Endodermal cell (in vitro differentiated cells): Measurements from ENCODE around the gene ZDHHC16. TPM values are rescaled to one million over a fixed set of nuclear protein-coding genes. Genes with fewer than 3 reads are reported as not detected.

Source experiments
- DNase-seq: peaks from one replicate; pipeline ENCODE4 v3.0.0-alpha.2; 2017
- H3K27ac ChIP-seq: 2 replicates; pipeline ENCODE4 v1.5.1; 2013; ENCODE audit warnings: mild to moderate bottlenecking, low read depth, low read length, moderate library complexity
- H3K27me3 ChIP-seq: 2 replicates; pipeline ENCODE4 v1.6.1; 2013; ENCODE audit warnings: mild to moderate bottlenecking, low read length, moderate library complexity; ENCODE audit not compliant: insufficient read depth, control insufficient read depth, poor library complexity, severe bottlenecking
- H3K36me3 ChIP-seq: 2 replicates; pipeline ENCODE4 v1.7.0; 2013; ENCODE audit warnings: mild to moderate bottlenecking, low read length, moderate library complexity; ENCODE audit not compliant: control insufficient read depth, insufficient read depth
- H3K4me1 ChIP-seq: one replicate; pipeline ENCODE4 v1.7.0; 2013; ENCODE audit warnings: low read length; ENCODE audit not compliant: control insufficient read depth, insufficient read depth
- H3K4me3 ChIP-seq: 2 replicates; pipeline ENCODE4 v1.5.1; 2013; ENCODE audit warnings: mild to moderate bottlenecking, low read length, moderate library complexity
- H3K9ac ChIP-seq: 2 replicates; pipeline ENCODE4 v1.6.1; 2013; ENCODE audit warnings: mild to moderate bottlenecking, low read length, moderate library complexity; ENCODE audit not compliant: poor library complexity, severe bottlenecking; ENCODE audit errors: extremely low read depth
- H3K9me3 ChIP-seq: 2 replicates; pipeline ENCODE4 v1.6.1; 2013; ENCODE audit warnings: mild to moderate bottlenecking, low read length, moderate library complexity; ENCODE audit not compliant: control insufficient read depth
- H3K27ac Mint-ChIP-seq: 2 replicates; pipeline ENCODE4 v1.8.0; 2020; ENCODE audit warnings: mixed read lengths
- H3K27me3 Mint-ChIP-seq: 2 replicates; pipeline ENCODE4 v1.8.0; 2021; ENCODE audit warnings: mild to moderate bottlenecking, mixed read lengths; ENCODE audit not compliant: insufficient read depth
- H3K36me3 Mint-ChIP-seq: 2 replicates; pipeline ENCODE4 v1.8.0; 2020; ENCODE audit warnings: low read depth, mixed read lengths
- H3K4me1 Mint-ChIP-seq: 2 replicates; pipeline ENCODE4 v1.8.0; 2020; ENCODE audit warnings: mixed read lengths
- H3K4me3 Mint-ChIP-seq: 2 replicates; pipeline ENCODE4 v1.8.0; 2020; ENCODE audit warnings: mild to moderate bottlenecking, moderate library complexity, mixed read lengths
- H3K9me3 Mint-ChIP-seq: 2 replicates; pipeline ENCODE4 v1.8.0; 2020; ENCODE audit warnings: mild to moderate bottlenecking, mixed read lengths
- CTCF ChIP-seq: fragments of 200-600 bp; sonication (generic); conservative IDR thresholded peaks from 2 replicates; pipeline ENCODE4 v1.5.0; 2021; ENCODE audit warnings: antibody characterized with exemption, mild to moderate bottlenecking
- WGBS, 2 experiments: methylation state at CpG; one replicate each; pipeline versions ENCODE4 v1.1.5 to v1.1.7; 2013; ENCODE audit warnings: missing lambda C conversion rate in 2 of 2, mixed read lengths in 1 of 2; ENCODE audit not compliant: insufficient coverage in 1 of 2, insufficient read length in 1 of 2; 5-methylcytosine and 5-hydroxymethylcytosine counted together
- total RNA-seq, 2 donors: library from RNA; stranded (reverse); fragmentation: NEBNext Ultra II Directional in 1 of 2; extraction: Animal tissue kit (Norgen Biotek cat#: 25700) in 1 of 2; gene quantifications; 2 replicates in 1 of 2; 3 replicates in 1 of 2; pipeline ENCODE4 v1.2.1, GENCODE V29; 2021

The ZDHHC16 gene
- total RNA-seq, 2 donors from 2014 or later: 44.5 to 53.6 TPM

- WGBS, 2 experiments: 88 to 93% methylated on average over 1 of the region's 1 CpG
- Mint-ChIP-seq H3K27ac (peak overlapping the region; percentile 19), H3K4me1 (peaks cover 6% of the 10 kb centered on the region), H3K9me3 (no peaks in the 10 kb centered on the region), H3K4me3 (no peak overlapping the region), H3K27me3 (no peaks in the 10 kb centered on the region), H3K36me3 (peaks cover 31% of the 10 kb centered on the region)
- no peak overlapping the region for H3K9ac ChIP-seq
- no peaks in the 10 kb centered on the region for H3K4me1 ChIP-seq
- H3K27me3 ChIP-seq: no peaks in the 10 kb centered on the region
- no peak overlapping the region for H3K4me3 ChIP-seq
- TF ChIP-seq CTCF: no peak
- peaks cover 54% of the 10 kb centered on the region for H3K36me3 ChIP-seq
- no peak for DNase-seq
- no peaks in the 10 kb centered on the region for H3K9me3 ChIP-seq
- H3K27ac ChIP-seq: no peak overlapping the region
These were observed 36.4 kb downstream of the ZDHHC16 start for GRCh38 chr10:97482381-97482780.

- Histone ChIP-seq H3K4me3 (no peak overlapping the region), H3K4me1 (no peaks in the 10 kb centered on the region), H3K9me3 (no peaks in the 10 kb centered on the region), H3K9ac (no peak overlapping the region), H3K36me3 (peaks cover 48% of the 10 kb centered on the region), H3K27me3 (no peaks in the 10 kb centered on the region), H3K27ac (no peak overlapping the region)
- peaks cover 28% of the 10 kb centered on the region for H3K36me3 Mint-ChIP-seq
- 92 to 100% methylated on average over 2 to 3 of the region's 3 CpGs for WGBS, 2 experiments
- H3K4me1 Mint-ChIP-seq: peaks cover 6% of the 10 kb centered on the region
- H3K9me3 Mint-ChIP-seq: no peaks in the 10 kb centered on the region
- DNase-seq: no peak
- no peak for TF ChIP-seq CTCF
- H3K27me3 Mint-ChIP-seq: no peaks in the 10 kb centered on the region
- peak overlapping the region; percentile 64 for H3K27ac Mint-ChIP-seq
- no peak overlapping the region for H3K4me3 Mint-ChIP-seq
These were observed 37.5 kb downstream of the ZDHHC16 start for GRCh38 chr10:97483506-97483905.

GRCh38 chr10:97483921-97484320 lies 37.9 kb downstream of the ZDHHC16 start:
- no peak for DNase-seq
- WGBS, 2 experiments: 80 to 92% methylated on average over 1 of the region's 1 CpG
- peaks cover 6% of the 10 kb centered on the region for H3K4me1 Mint-ChIP-seq
- H3K27me3 ChIP-seq: no peaks in the 10 kb centered on the region
- no peak for TF ChIP-seq CTCF
- H3K9me3 Mint-ChIP-seq: no peaks in the 10 kb centered on the region
- H3K27me3 Mint-ChIP-seq: no peaks in the 10 kb centered on the region
- H3K9me3 ChIP-seq: no peaks in the 10 kb centered on the region
- no peak overlapping the region for H3K4me3 ChIP-seq
- no peak overlapping the region for H3K27ac ChIP-seq
- peaks cover 27% of the 10 kb centered on the region for H3K36me3 Mint-ChIP-seq
- H3K36me3 ChIP-seq: peaks cover 49% of the 10 kb centered on the region
- peak overlapping the region; percentile 64 for H3K27ac Mint-ChIP-seq
- no peak overlapping the region for H3K9ac ChIP-seq
- no peaks in the 10 kb centered on the region for H3K4me1 ChIP-seq
- no peak overlapping the region for H3K4me3 Mint-ChIP-seq
